Measurements from ENCODE around the gene ROGDI.

DNA sequence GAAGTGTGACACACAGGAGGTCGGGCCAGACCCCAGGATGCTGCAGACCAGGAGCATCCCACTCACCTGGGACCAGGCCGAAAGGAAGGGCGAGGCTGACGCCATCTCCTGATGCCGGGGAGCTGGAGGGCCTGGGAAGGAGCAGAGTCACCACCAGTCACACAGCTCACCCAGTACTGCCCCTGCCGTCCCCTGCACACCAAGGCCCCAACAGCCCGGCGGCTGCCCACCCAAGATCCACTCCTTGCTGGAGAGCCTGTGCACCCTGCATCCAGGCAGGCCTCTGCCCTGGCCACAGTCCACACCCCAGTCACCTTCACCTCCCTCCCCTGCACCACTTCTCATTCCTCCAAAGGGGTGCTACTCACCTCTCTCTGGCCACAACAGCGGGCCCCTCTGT, 40.2 kb downstream of the ROGDI start:
- TF ChIP-seq TAF1 (IDR thresholded peaks at IDR 0.05; ENCODE audit: borderline replicate concordance, insufficient read depth, low read length) (no peak), FOXP2 (optimal IDR thresholded peaks at IDR 0.05; ENCODE audit: borderline replicate concordance, extremely low read depth, extremely low read length, insufficient read depth) (no peak)
- TF ChIP-seq, protein P1, sequence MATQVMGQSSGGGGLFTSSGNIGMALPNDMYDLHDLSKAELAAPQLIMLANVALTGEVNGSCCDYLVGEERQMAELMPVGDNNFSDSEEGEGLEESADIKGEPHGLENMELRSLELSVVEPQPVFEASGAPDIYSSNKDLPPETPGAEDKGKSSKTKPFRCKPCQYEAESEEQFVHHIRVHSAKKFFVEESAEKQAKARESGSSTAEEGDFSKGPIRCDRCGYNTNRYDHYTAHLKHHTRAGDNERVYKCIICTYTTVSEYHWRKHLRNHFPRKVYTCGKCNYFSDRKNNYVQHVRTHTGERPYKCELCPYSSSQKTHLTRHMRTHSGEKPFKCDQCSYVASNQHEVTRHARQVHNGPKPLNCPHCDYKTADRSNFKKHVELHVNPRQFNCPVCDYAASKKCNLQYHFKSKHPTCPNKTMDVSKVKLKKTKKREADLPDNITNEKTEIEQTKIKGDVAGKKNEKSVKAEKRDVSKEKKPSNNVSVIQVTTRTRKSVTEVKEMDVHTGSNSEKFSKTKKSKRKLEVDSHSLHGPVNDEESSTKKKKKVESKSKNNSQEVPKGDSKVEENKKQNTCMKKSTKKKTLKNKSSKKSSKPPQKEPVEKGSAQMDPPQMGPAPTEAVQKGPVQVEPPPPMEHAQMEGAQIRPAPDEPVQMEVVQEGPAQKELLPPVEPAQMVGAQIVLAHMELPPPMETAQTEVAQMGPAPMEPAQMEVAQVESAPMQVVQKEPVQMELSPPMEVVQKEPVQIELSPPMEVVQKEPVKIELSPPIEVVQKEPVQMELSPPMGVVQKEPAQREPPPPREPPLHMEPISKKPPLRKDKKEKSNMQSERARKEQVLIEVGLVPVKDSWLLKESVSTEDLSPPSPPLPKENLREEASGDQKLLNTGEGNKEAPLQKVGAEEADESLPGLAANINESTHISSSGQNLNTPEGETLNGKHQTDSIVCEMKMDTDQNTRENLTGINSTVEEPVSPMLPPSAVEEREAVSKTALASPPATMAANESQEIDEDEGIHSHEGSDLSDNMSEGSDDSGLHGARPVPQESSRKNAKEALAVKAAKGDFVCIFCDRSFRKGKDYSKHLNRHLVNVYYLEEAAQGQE (IDR thresholded peaks at IDR 0.05; ENCODE audit: insufficient read depth in 1 of 2, low read depth in 2 of 2, low read length in 2 of 2): no peak

Data from PFSK-1 (cell line).